GM18873 (cell line): ENCODE measurements around the gene ABCA7.

Source experiments
- ATAC-seq: cut with Tn5 transposase; IDR thresholded peaks from one replicate; pipeline ENCODE4 v1.9.1; 2021; ENCODE audit warnings: mild to moderate bottlenecking, moderate library complexity, moderate number of reproducible peaks; ENCODE audit not compliant: unreplicated experiment, low FRiP score

The ABCA7 gene

GRCh38 chr19:1068009-1069001 is 28.4 kb downstream of the ABCA7 start:
- ATAC-seq, result no peak

GRCh38 chr19:1069009-1069779 is 29.3 kb downstream of the ABCA7 start:
- no peak for ATAC-seq

DNA sequence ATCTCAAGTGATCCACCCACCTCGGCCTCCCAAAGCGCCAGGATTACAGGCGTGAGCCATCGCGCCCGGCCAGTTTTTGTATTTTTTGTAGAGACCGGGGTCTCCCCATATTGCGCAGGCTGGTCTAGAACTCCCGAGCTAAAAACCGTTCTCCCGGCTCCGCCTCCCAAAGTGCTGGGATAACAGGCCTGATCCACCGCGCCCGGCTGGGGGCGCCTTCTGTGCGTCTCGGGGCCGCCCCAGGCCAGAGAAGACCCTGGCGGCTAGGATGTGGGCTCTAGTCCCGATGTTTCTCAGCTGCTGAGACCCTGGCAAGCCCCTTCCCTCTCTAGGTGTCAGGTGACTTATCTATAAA is 30.6 kb downstream of the ABCA7 start:
- no peak for ATAC-seq

DNA sequence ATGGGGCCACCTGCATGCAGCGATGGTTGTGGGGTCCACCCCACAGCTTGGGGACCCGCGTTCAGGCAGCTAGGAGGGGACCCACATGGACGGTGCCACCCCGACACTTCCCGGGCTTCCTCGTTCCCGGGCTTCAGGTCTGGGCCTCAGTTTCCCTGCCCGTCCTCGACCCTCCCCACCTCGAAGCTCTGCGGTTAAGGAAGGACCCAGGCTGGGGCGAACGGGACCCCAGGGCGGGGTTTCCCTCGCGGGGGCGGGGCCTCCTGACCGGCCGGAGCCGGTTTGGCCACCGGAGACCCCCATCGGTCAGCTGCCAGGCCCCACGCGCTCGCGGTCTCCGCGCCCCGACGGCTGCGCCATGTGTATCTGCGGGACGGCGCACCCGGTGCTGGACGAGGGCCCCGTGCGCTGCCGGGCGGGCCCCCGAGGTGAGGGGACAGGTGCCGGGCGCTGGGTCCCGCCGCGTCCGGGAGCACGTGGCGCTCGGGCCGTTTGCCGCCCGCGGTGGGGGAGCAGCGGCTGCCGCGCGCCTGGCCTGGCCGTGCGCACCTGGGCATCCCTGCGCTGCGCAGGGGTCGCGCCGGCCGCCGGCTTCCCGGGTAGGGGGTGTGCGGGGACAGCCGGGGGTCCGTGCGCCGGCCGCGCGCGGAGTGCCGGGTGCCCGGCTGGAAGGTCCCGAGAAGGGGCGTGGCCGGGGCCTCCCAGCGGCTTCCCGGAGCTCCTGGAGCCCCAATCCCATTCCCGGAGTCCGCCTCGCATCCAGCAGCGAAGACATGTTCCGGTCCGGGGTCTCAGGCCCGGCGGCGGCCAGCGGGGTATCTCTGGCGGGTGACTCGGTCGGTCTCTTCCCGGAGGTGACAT is 31.3 kb downstream of the ABCA7 start:
- ATAC-seq, result no peak

GRCh38 chr19:1072371-1073015 is 32.6 kb downstream of the ABCA7 start:
- ATAC-seq, result no peak

- no peak for ATAC-seq
These were observed 33.4 kb downstream of the ABCA7 start for GRCh38 chr19:1073063-1073955.

DNA sequence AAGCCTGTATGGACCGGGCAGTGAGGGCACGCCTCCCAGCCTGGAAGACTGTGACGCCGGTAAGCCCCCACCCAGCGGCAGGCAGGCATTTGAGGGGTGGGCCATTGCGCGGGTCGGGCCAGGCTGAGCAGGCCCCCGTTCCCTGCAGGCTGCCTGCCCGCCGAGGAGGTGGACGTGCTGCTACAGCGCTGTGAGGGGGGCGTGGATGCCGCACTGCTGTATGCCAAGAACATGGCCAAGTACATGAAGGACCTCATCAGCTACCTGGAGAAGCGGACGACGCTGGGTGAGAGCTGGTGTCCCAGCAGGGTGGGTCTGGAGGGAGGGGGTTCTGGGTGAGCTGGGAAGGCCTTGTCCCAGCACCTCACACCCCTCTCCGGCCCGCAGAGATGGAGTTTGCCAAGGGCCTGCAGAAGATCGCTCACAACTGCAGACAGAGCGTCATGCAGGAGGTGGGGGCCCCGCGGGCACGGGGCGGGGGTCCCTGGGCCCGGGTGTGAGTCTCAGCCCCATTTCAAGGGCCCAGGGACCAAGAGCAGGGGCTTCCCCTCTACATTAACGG is 34.1 kb downstream of the ABCA7 start:
- no peak for ATAC-seq

DNA sequence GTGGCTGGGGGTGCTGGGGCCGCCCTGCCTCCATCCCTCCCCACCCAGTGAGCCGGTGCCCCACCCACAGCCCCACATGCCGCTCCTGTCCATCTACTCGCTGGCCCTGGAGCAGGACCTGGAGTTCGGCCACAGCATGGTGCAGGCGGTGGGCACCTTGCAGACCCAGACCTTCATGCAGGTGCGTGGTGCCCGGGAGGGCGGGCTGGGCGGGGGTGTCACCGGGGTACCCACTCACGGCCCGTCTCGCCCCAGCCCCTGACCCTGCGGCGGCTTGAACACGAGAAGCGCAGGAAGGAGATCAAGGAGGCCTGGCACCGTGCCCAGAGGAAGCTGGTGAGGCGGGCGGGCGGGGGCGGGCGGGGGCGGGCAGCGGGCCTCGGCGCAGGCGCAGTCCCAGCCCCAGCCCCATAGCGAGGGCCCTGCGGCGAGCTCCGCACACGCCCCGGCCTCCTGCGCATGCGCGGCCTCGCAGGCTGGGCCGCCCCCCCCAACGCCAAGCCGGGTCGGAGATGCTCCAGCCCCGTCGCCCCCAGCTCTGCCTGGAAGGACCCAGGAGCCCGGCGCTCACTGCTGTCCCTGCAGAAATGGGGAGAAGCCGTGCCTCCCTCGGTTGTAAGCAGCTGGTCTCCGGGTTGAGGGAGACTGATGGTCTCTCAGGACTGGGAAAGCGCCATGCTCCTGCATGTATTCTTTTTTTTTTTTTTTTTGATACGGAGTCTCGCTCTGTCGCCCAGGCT is 34.8 kb downstream of the ABCA7 start:
- no peak for ATAC-seq

DNA sequence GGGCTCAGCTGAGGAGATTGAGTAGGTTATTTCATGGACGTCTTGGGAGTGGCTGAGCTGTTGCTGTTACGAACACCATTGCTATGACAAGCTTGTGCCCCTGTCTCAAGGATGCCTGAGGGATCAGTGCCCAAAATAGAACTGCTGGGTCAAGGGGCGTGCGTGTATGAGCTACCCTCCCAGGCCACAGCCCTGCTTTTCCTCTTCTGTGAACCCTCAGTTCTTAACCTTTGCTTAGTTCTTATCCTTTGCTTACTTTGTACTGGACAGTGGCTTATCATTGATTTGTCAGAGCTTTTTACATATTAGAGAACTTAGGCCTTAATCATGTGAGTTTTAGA is 36.1 kb downstream of the ABCA7 start:
- ATAC-seq, result no peak

- peak; percentile 60 for ATAC-seq
These were observed 37.0 kb downstream of the ABCA7 start for GRCh38 chr19:1076951-1077350.

- ATAC-seq, result no peak
These were observed 39.7 kb downstream of the ABCA7 start for GRCh38 chr19:1079566-1080111.

GRCh38 chr19:1080360-1081161 is 40.7 kb downstream of the ABCA7 start:
- no peak for ATAC-seq

DNA sequence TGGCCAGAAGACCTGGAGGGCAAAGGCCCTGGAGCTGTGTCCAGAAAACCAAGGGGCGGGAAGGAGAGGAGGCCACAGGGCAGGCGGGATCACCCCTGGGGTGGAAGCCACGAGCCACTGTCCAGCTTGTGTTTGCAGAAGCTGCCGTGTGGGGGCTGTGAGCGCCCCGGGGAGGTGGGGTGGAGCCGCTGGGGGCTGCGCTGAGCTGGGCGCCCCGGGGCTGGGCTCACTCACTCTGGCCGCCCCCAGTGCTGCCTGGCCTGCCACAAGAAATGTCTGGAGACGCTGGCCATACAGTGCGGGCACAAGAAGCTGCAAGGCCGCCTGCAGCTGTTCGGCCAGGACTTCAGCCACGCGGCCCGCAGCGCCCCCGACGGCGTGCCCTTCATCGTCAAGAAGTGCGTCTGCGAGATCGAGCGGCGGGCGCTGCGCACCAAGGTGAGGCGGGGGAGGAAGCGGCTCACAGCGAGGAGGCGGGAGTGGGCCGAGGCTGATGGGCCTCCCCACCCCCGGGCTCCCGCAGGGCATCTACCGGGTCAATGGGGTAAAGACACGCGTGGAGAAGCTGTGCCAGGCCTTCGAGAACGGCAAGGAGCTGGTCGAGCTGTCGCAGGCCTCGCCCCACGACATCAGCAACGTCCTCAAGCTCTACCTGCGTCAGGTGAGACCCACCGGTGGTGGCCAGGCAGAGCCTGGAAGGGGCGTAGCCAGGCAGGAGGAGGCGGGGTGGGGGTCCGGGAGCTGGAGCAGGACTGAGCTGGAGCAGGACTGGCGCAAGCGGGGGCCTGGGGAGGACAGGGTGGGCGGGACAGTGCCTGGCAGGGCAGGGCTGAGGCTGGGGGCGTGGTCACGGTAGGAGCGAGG is 41.6 kb downstream of the ABCA7 start:
- no peak for ATAC-seq

DNA sequence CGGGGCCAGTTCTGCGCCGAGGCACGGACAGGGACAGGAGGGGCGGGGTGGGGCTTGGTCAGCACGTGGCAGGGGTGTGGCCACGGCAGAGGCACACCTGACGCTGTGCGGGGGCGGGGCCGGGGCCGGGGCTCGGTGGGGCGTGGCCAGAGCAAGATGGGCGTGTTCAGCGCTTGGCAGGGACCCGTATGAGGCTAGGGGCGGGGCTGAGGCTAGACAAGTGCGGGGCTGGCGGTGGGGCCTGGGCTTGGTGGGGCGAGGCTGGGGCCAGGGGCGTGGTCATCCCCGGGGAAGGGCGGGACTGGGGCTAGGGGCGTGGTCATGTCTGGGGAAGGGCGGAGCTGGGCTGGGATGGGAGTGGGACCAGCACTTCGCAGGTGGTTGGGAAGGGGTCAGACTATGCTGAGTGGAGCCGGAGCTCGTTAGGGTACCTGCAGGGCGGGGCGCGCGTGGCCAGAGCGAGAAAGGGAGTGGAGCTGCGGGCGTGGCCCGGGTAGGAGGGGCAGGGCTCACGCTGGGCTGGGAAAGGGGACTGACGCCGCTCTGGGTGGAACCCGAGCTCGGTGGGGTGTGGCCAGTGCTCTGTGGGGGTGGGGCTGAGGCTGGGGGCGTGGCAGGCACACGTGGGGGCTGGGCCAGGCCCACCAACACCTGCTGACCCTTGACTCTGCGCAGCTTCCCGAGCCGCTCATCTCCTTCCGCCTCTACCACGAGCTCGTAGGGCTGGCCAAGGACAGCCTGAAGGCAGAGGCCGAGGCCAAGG is 42.4 kb downstream of the ABCA7 start:
- no peak for ATAC-seq
